Mesendoderm (in vitro differentiated cells): ENCODE data around the gene TEAD1.

Experiments used
- DNase-seq: peaks from one replicate; pipeline ENCODE4 v3.0.0; 2013
- H2AK5ac ChIP-seq: 2 replicates; pipeline ENCODE4 v1.6.1; 2013; ENCODE audit warnings: low read length, inconsistent platforms
- H2BK120ac ChIP-seq: 2 replicates; pipeline ENCODE4 v1.6.1; 2013; ENCODE audit warnings: low read depth, mild to moderate bottlenecking, low read length, moderate library complexity, mixed read lengths
- H2BK15ac ChIP-seq: replicated peaks from 2 replicates; pipeline ENCODE4 v1.6.1; 2013; ENCODE audit warnings: low read depth, mild to moderate bottlenecking, moderate library complexity
- H2BK5ac ChIP-seq: 2 replicates; pipeline ENCODE4 v1.6.1; 2013; ENCODE audit warnings: low read length, inconsistent platforms
- H3K18ac ChIP-seq: 2 replicates; pipeline ENCODE4 v1.6.1; 2013; ENCODE audit warnings: mild to moderate bottlenecking, low read length, mixed read lengths
- H3K23ac ChIP-seq: one replicate; pipeline ENCODE4 v1.6.1; 2013; ENCODE audit warnings: low read length
- H3K27ac ChIP-seq: 2 replicates; pipeline ENCODE4 v1.5.1; 2013; ENCODE audit warnings: low read depth, mild to moderate bottlenecking, inconsistent platforms, low read length, moderate library complexity
- H3K27me3 ChIP-seq: 2 replicates; pipeline ENCODE4 v1.6.1; 2013; ENCODE audit warnings: low read length, control low read depth, mild to moderate bottlenecking, inconsistent platforms; ENCODE audit not compliant: insufficient read depth, poor library complexity
- H3K36me3 ChIP-seq: 2 replicates; pipeline ENCODE4 v1.6.1; 2013; ENCODE audit warnings: low read length, inconsistent platforms; ENCODE audit not compliant: control insufficient read depth, insufficient read depth
- H3K4ac ChIP-seq: one replicate; pipeline ENCODE4 v1.6.1; 2013; ENCODE audit warnings: low read depth, mild to moderate bottlenecking, low read length, moderate library complexity
- H3K4me1 ChIP-seq: 2 replicates; pipeline ENCODE4 v1.6.1; 2013; ENCODE audit warnings: low read depth, low read length, inconsistent platforms; ENCODE audit not compliant: control insufficient read depth
- H3K4me2 ChIP-seq: 2 replicates; pipeline ENCODE4 v1.6.1; 2013; ENCODE audit warnings: low read length
- H3K4me3 ChIP-seq: 2 replicates; pipeline ENCODE4 v1.5.1; 2013; ENCODE audit warnings: mild to moderate bottlenecking, low read length
- H3K56ac ChIP-seq: one replicate; pipeline ENCODE4 v1.6.1; 2013; ENCODE audit warnings: low read length
- H3K79me1 ChIP-seq: 2 replicates; pipeline ENCODE4 v1.6.1; 2013; ENCODE audit warnings: low read length, inconsistent platforms
- H3K79me2 ChIP-seq: 2 replicates; pipeline ENCODE4 v1.6.1; 2013; ENCODE audit warnings: mild to moderate bottlenecking, low read length; ENCODE audit not compliant: control insufficient read depth, insufficient read depth
- H3K9ac ChIP-seq: 2 replicates; pipeline ENCODE4 v1.6.1; 2013; ENCODE audit warnings: low read length, inconsistent platforms
- H4K5ac ChIP-seq: one replicate; pipeline ENCODE4 v1.6.1; 2013; ENCODE audit warnings: low read length
- H4K8ac ChIP-seq: one replicate; pipeline ENCODE4 v1.6.1; 2013; ENCODE audit warnings: low read depth, mild to moderate bottlenecking, control low read depth, low read length, moderate library complexity
- WGBS: extraction: QIAGEN DNeasy Blood & Tissue Kit; methylation state at CpG from one replicate; pipeline ENCODE4 v1.1.7; 2013; ENCODE audit warnings: low lambda C conversion rate, missing lambda C conversion rate; ENCODE audit not compliant: insufficient coverage; ENCODE audit errors: extremely low coverage; 5-methylcytosine and 5-hydroxymethylcytosine counted together

Gene TEAD1

DNA sequence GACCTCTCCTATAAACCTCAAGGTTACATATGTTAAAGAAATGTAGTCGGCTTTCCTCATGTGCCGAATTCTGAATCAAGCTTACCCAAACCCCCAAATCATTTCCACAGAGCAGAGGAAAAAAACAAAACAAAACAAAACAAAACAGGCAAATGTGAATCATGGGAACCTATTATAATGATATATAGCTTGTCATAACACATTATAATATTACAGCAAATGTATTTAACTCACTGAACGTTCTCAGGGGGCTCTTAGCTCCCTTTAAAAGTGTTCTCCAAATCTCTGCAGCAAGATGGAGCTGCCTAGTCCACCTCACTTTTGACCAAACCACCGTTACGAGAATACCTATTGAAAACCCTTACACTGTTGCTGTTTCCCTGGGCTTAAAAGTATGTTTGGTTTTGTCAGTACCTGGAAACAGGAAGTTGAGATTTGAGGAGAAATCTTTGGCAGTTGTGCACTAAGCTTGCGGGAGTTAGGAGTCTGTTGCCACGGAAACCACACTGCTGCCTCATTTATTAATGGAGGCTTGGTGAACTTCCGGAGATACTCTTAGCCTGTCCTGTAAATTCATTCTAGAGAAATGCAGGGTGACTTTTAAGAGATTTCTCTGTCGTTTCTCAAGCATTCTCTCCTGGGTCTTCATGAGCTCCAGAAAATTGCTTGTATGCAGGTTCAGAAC, 167.9 kb downstream of the TEAD1 start:
- Histone ChIP-seq H3K27ac (no peak overlapping the region), H3K4me1 (peaks cover 18% of the 10 kb centered on the region), H3K79me1 (peaks cover 22% of the 10 kb centered on the region), H4K5ac (no peak overlapping the region), H3K79me2 (peaks cover 56% of the 10 kb centered on the region), H3K9ac (no peak overlapping the region), H2BK5ac (no peak overlapping the region), H3K56ac (no peak overlapping the region), H3K27me3 (no peaks in the 10 kb centered on the region), H3K4me2 (no peak overlapping the region), H2BK15ac (no peak overlapping the region), H3K4ac (no peak overlapping the region), H3K4me3 (no peak overlapping the region), H2AK5ac (no peak overlapping the region), H3K36me3 (no peaks in the 10 kb centered on the region), H2BK120ac (no peak overlapping the region), H3K18ac (peak overlapping the region; percentile 53), H3K23ac (no peak overlapping the region), H4K8ac (no peak overlapping the region)
- WGBS, result no CpG with 5 or more reads among the region's 9 CpGs
- peak; percentile 72 for DNase-seq

DNA sequence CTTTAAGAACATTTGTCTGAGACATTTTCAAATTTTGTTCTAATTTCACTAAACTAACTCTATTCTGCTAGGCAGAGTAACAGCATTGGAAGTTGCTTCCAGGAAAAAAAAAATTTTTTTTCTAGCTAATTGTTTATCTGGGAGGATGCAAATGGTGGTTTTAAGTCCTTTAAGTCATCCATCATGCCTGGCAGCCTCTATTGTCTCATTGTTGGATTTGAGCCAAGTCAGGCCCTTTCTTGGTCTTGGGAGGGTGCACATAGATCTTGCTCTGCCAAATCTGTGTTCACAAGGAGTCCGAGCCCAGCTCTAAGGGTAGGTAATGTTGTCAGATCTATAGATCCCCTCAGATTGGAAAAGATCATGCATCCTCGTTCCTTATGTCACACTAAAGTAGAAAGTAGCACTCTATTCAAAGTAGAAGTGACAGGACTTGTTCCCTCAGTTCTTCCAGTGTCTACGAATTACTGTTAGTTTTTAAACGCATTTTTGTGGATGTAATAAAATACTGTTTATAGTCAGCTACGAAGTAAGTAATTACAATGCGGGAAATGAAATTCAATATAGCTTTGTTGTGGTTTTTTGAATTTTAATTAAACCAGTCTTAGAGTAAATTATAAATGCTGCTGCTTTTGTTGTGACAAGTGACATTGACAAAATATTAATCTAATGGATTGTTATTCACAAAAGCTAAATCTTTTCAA, 168.9 kb downstream of the TEAD1 start:
- no peak overlapping the region for H3K9ac ChIP-seq
- WGBS, result no CpG with 5 or more reads among the region's 6 CpGs
- H2BK5ac ChIP-seq, result no peak overlapping the region
- H3K27ac ChIP-seq, result no peak overlapping the region
- no peak overlapping the region for H2BK15ac ChIP-seq
- no peak overlapping the region for H3K56ac ChIP-seq
- H3K23ac ChIP-seq, result no peak overlapping the region
- H3K4me2 ChIP-seq, result no peak overlapping the region
- peaks cover 63% of the 10 kb centered on the region for H3K79me2 ChIP-seq
- H3K4ac ChIP-seq, result no peak overlapping the region
- H3K79me1 ChIP-seq, result peaks cover 27% of the 10 kb centered on the region
- H4K5ac ChIP-seq, result no peak overlapping the region
- no peak overlapping the region for H2AK5ac ChIP-seq
- no peak overlapping the region for H3K18ac ChIP-seq
- no peaks in the 10 kb centered on the region for H3K36me3 ChIP-seq
- no peak for DNase-seq
- no peak overlapping the region for H2BK120ac ChIP-seq
- H3K4me3 ChIP-seq, result no peak overlapping the region
- no peak overlapping the region for H4K8ac ChIP-seq
- H3K4me1 ChIP-seq, result peaks cover 19% of the 10 kb centered on the region
- no peaks in the 10 kb centered on the region for H3K27me3 ChIP-seq

GRCh38 chr11:12845163-12845562, 170.9 kb downstream of the TEAD1 start:
- Histone ChIP-seq H3K4me3 (no peak overlapping the region), H3K27ac (no peak overlapping the region), H3K9ac (no peak overlapping the region), H3K27me3 (no peaks in the 10 kb centered on the region), H3K4me1 (peaks cover 19% of the 10 kb centered on the region), H2BK5ac (no peak overlapping the region), H3K79me1 (peaks cover 25% of the 10 kb centered on the region), H3K4ac (no peak overlapping the region), H4K5ac (no peak overlapping the region), H2AK5ac (no peak overlapping the region), H3K36me3 (no peaks in the 10 kb centered on the region), H3K56ac (no peak overlapping the region), H4K8ac (no peak overlapping the region), H3K23ac (no peak overlapping the region), H3K18ac (no peak overlapping the region), H2BK15ac (no peak overlapping the region), H2BK120ac (peak overlapping the region; percentile 49), H3K79me2 (peaks cover 56% of the 10 kb centered on the region), H3K4me2 (no peak overlapping the region)
- no CpG with 5 or more reads among the region's 6 CpGs for WGBS
- DNase-seq, result no peak

GRCh38 chr11:12845739-12846358, 171.6 kb downstream of the TEAD1 start:
- H3K79me2 ChIP-seq, result peaks cover 52% of the 10 kb centered on the region
- H3K23ac ChIP-seq, result no peak overlapping the region
- no peak overlapping the region for H3K4me3 ChIP-seq
- H3K36me3 ChIP-seq, result no peaks in the 10 kb centered on the region
- H3K27ac ChIP-seq, result no peak overlapping the region
- H2AK5ac ChIP-seq, result no peak overlapping the region
- H3K79me1 ChIP-seq, result peaks cover 20% of the 10 kb centered on the region
- no peak overlapping the region for H2BK15ac ChIP-seq
- no peak overlapping the region for H3K4me2 ChIP-seq
- no peak overlapping the region for H3K9ac ChIP-seq
- WGBS, result no CpG with 5 or more reads among the region's 10 CpGs
- no peak overlapping the region for H3K18ac ChIP-seq
- H3K4me1 ChIP-seq, result peaks cover 19% of the 10 kb centered on the region
- H4K8ac ChIP-seq, result no peak overlapping the region
- H3K27me3 ChIP-seq, result no peaks in the 10 kb centered on the region
- no peak overlapping the region for H3K4ac ChIP-seq
- no peak overlapping the region for H2BK120ac ChIP-seq
- no peak overlapping the region for H4K5ac ChIP-seq
- no peak overlapping the region for H2BK5ac ChIP-seq
- peak; percentile 52 for DNase-seq
- no peak overlapping the region for H3K56ac ChIP-seq

DNA sequence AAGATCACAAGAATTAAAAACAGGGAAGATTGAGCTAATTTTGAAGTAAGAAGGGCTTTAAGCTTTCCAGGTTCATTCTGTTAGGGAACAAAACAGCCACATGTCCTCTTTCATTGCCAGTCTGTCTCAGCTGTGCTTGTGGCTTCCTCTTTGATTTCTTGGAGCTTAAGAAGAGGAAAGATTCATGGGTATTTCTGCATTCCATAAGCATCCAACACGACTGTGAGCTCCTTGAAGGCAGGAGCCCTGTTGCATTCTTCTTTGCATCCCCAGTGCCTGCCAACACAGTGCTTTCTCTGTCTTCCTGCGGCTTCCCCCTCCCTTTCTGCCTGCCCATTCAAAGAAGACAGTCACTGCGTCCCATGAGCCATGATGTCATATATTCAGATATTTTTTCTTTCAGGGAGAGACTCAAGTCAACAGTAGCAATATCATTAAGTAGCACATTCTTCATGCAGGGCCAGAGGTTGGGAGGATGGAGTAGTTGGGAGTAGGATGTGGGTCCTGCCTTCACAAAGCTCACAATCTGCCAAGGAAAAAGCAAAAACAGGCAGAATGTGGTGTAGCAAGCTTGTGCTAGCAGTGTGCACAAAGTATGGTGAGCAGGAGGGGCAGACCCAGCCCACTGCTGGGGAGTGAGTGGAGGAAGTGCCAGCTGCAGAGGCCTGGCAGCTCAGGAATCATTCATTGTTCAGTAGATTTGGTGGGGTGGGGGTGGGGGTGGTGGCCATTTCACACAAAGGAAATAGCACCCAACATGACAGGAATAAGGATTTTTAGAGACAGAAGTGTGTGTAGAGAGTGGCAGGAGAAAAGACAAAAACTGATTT, 172.8 kb downstream of the TEAD1 start:
- Histone ChIP-seq H2AK5ac (no peak overlapping the region), H3K18ac (no peak overlapping the region), H3K79me1 (peaks cover 22% of the 10 kb centered on the region)

More for the DNA sequence above, 172.8 kb downstream of the TEAD1 start:
- no peak overlapping the region for H3K27ac ChIP-seq
- no peak overlapping the region for H3K4ac ChIP-seq
- no peak for DNase-seq
- H2BK5ac ChIP-seq, result no peak overlapping the region
- H2BK120ac ChIP-seq, result no peak overlapping the region
- H3K36me3 ChIP-seq, result no peaks in the 10 kb centered on the region
- no peak overlapping the region for H3K4me3 ChIP-seq
- no peak overlapping the region for H4K8ac ChIP-seq
- peak overlapping the region; percentile 56 for H3K56ac ChIP-seq
- no peak overlapping the region for H4K5ac ChIP-seq
- no peaks in the 10 kb centered on the region for H3K27me3 ChIP-seq
- H3K9ac ChIP-seq, result peak overlapping the region; percentile 6
- no peak overlapping the region for H2BK15ac ChIP-seq
- no peak overlapping the region for H3K4me2 ChIP-seq
- no peak overlapping the region for H3K23ac ChIP-seq
- WGBS, result no CpG with 5 or more reads among the region's 3 CpGs
- peaks cover 19% of the 10 kb centered on the region for H3K4me1 ChIP-seq
- peaks cover 47% of the 10 kb centered on the region for H3K79me2 ChIP-seq
